GM23338 (cell line): Measurements from ENCODE around the gene NTRK3. TPM values are rescaled to one million over a fixed set of nuclear protein-coding genes. Genes with fewer than 3 reads are reported as not detected.

Source experiments
- ATAC-seq: fragments of 200-7000 bp; cut with Tn5 transposase; 3 replicates; pipeline ENCODE4 v1.9.1; 2020
- DNase-seq: peaks from one replicate; pipeline ENCODE4 v3.0.0-alpha.2; 2015; ENCODE audit warnings: low spot score
- H2AFZ ChIP-seq: fragments of 200-600 bp; sonication (generic); 2 replicates; pipeline ENCODE4 v1.8.0; 2016; ENCODE audit warnings: antibody characterized with exemption, mild to moderate bottlenecking, moderate library complexity
- H3F3A ChIP-seq: fragments of 200-600 bp; sonication (generic); replicated peaks from 2 replicates; pipeline ENCODE4 v1.8.0; 2017; ENCODE audit warnings: antibody characterized with exemption, mixed run types, low read depth
- H3K27ac ChIP-seq: fragments of 200-600 bp; sonication (generic); 2 replicates; pipeline ENCODE4 v1.6.1; 2016; ENCODE audit warnings: low read depth
- H3K27me3 ChIP-seq: fragments of 200-600 bp; sonication (generic); 2 replicates; pipeline ENCODE4 v1.8.0; 2016; ENCODE audit warnings: mild to moderate bottlenecking, mixed run types, moderate library complexity; ENCODE audit not compliant: insufficient read depth
- H3K36me3 ChIP-seq: fragments of 200-600 bp; sonication (generic); 2 replicates; pipeline ENCODE4 v1.8.0; 2016; ENCODE audit warnings: mild to moderate bottlenecking; ENCODE audit not compliant: insufficient read depth
- H3K4me1 ChIP-seq: fragments of 200-600 bp; sonication (generic); 2 replicates; pipeline ENCODE4 v1.8.0; 2016; ENCODE audit warnings: mild to moderate bottlenecking, moderate library complexity; ENCODE audit not compliant: insufficient read depth
- H3K4me2 ChIP-seq: fragments of 200-600 bp; sonication (generic); 2 replicates; pipeline ENCODE4 v1.7.1; 2017; ENCODE audit warnings: mixed run types
- H3K4me3 ChIP-seq: fragments of 200-600 bp; sonication (generic); 2 replicates; pipeline ENCODE4 v1.6.1; 2016; ENCODE audit warnings: mixed run types
- H3K79me2 ChIP-seq: fragments of 200-600 bp; sonication (generic); replicated peaks from 2 replicates; pipeline ENCODE4 v1.8.0; 2017; ENCODE audit warnings: mild to moderate bottlenecking; ENCODE audit not compliant: insufficient read depth
- H3K9me2 ChIP-seq: fragments of 200-600 bp; sonication (generic); 2 replicates; pipeline ENCODE4 v1.8.0; 2017; ENCODE audit not compliant: insufficient read depth
- H4K20me1 ChIP-seq: fragments of 200-600 bp; sonication (generic); replicated peaks from 2 replicates; pipeline ENCODE4 v1.8.0; 2017; ENCODE audit warnings: mild to moderate bottlenecking; ENCODE audit not compliant: insufficient read depth
- H3K27ac Mint-ChIP-seq: 2 replicates; pipeline ENCODE4 v1.8.0; 2020; ENCODE audit warnings: inconsistent platforms, mild to moderate bottlenecking, moderate library complexity, mixed read lengths
- H3K27me3 Mint-ChIP-seq: 3 replicates; pipeline ENCODE4 v1.8.0; 2022; ENCODE audit warnings: low read depth, mild to moderate bottlenecking, moderate library complexity, mixed read lengths, inconsistent platforms; ENCODE audit not compliant: insufficient read depth, poor library complexity
- H3K36me3 Mint-ChIP-seq: 3 replicates; pipeline ENCODE4 v1.8.0; 2021; ENCODE audit warnings: low read depth, mild to moderate bottlenecking, inconsistent platforms, moderate library complexity, mixed read lengths
- H3K4me1 Mint-ChIP-seq: 3 replicates; pipeline ENCODE4 v1.8.0; 2020; ENCODE audit warnings: mild to moderate bottlenecking, inconsistent platforms, mixed read lengths
- H3K4me3 Mint-ChIP-seq: 3 replicates; pipeline ENCODE4 v1.8.0; 2021; ENCODE audit warnings: moderate library complexity, mild to moderate bottlenecking, inconsistent platforms, mixed read lengths
- H3K9me3 Mint-ChIP-seq: 3 replicates; pipeline ENCODE4 v1.8.0; 2020; ENCODE audit warnings: moderate library complexity, mild to moderate bottlenecking, inconsistent platforms, mixed read lengths
- CREB1 ChIP-seq: fragments of 250-450 bp; sonication (Bioruptor Pico); IDR thresholded peaks from 2 replicates; pipeline ENCODE4 v1.5.0; 2020; ENCODE audit warnings: low read depth, mild to moderate bottlenecking, moderate library complexity
- CTCF ChIP-seq, 2 experiments: fragments of 200-600 bp in 1 of 2; sonication (generic) in 1 of 2; conservative IDR thresholded peaks; 2 replicates each; pipeline versions ENCODE4 v1.5.1 to v1.6.1; 2016 to 2017; ENCODE audit warnings: antibody characterized with exemption in 2 of 2, low read depth in 2 of 2, mild to moderate bottlenecking in 2 of 2, moderate library complexity in 1 of 2
- ETS1 ChIP-seq: IDR thresholded peaks from 2 replicates; pipeline ENCODE4 v1.6.1; 2016; ENCODE audit warnings: antibody characterized with exemption
- EZH2 ChIP-seq: fragments of 200-600 bp; sonication (generic); IDR thresholded peaks from one replicate; pipeline ENCODE4 v1.8.0; 2017; ENCODE audit warnings: antibody characterized with exemption, mild to moderate bottlenecking, low read depth; ENCODE audit not compliant: unreplicated experiment
- EZH2phosphoT487 ChIP-seq: fragments of 200-600 bp; sonication (generic); IDR thresholded peaks from one replicate; pipeline ENCODE4 v1.8.1; 2018; ENCODE audit warnings: antibody characterized with exemption; ENCODE audit not compliant: unreplicated experiment
- JUNB ChIP-seq: IDR thresholded peaks from one replicate; pipeline ENCODE4 v1.6.1; 2016; ENCODE audit warnings: antibody characterized with exemption; ENCODE audit not compliant: unreplicated experiment
- NANOG ChIP-seq: IDR thresholded peaks from 2 replicates; pipeline ENCODE4 v1.6.1; 2016; ENCODE audit warnings: antibody characterized with exemption, borderline replicate concordance
- POLR2AphosphoS5 ChIP-seq: IDR thresholded peaks from 2 replicates; pipeline ENCODE4 v1.6.1; 2016; ENCODE audit warnings: antibody characterized with exemption, low read depth
- REST ChIP-seq: IDR thresholded peaks from one replicate; pipeline ENCODE4 v1.6.1; 2018; ENCODE audit warnings: antibody characterized with exemption; ENCODE audit not compliant: unreplicated experiment
- STAT1 ChIP-seq: IDR thresholded peaks from one replicate; pipeline ENCODE4 v1.6.1; 2016; ENCODE audit warnings: antibody characterized with exemption; ENCODE audit not compliant: unreplicated experiment
- ZNF114 ChIP-seq: fragments of 250-450 bp; sonication (Bioruptor Pico); IDR thresholded peaks from 2 replicates; pipeline ENCODE4 v1.5.0; 2020; ENCODE audit warnings: mild to moderate bottlenecking, moderate library complexity
- ZNF331 ChIP-seq: fragments of 250-450 bp; sonication (Bioruptor Pico); IDR thresholded peaks from 2 replicates; pipeline ENCODE4 v1.5.0; 2020; ENCODE audit warnings: low read depth, mild to moderate bottlenecking, moderate library complexity
- ZNF462 ChIP-seq: fragments of 250-450 bp; sonication (Bioruptor Pico); IDR thresholded peaks from 2 replicates; pipeline ENCODE4 v1.5.0; 2020; ENCODE audit warnings: mild to moderate bottlenecking, moderate library complexity
- polyA plus RNA-seq: library from polyadenylated mRNA; unstranded; fragments of >200 nt; fragmentation: Nextera tagmentation; extraction: Ambion mirVana; gene quantifications from 2 replicates; pipeline ENCODE4 v1.2.1, GENCODE V29; 2016
- total RNA-seq: library from RNA; depleted of rRNA; stranded (reverse); fragments of >200 nt; shearing (Covaris generic); gene quantifications from 2 replicates; pipeline ENCODE4 v1.2.3, GENCODE V29; 2014

NTRK3 gene
- total and polyA plus RNA-seq, 2 experiments from 2014 or later, result 3.1 to 5.3 TPM

- Histone ChIP-seq H3K9me2 (peaks cover 37% of the 10 kb centered on the region), H3K4me2 (no peak overlapping the region), H3K4me3 (no peak overlapping the region), H4K20me1 (no peaks in the 10 kb centered on the region), H2AFZ (no peak overlapping the region), H3K4me1 (peaks cover 37% of the 10 kb centered on the region), H3F3A (no peaks in the 10 kb centered on the region), H3K27me3 (no peaks in the 10 kb centered on the region), H3K27ac (no peak overlapping the region), H3K79me2 (no peaks in the 10 kb centered on the region), H3K36me3 (no peaks in the 10 kb centered on the region)
- ATAC-seq (no peak), DNase-seq (no peak)
- Mint-ChIP-seq H3K36me3 (no peaks in the 10 kb centered on the region), H3K27me3 (peaks cover 11% of the 10 kb centered on the region), H3K4me1 (peaks cover 44% of the 10 kb centered on the region), H3K4me3 (no peak overlapping the region), H3K9me3 (no peaks in the 10 kb centered on the region), H3K27ac (no peak overlapping the region)
- TF ChIP-seq CTCF (conservative IDR thresholded peaks at IDR 0.05; ENCODE audit: low read depth in 2 of 2), result no peak
- no peak for TF ChIP-seq EZH2
- TF ChIP-seq STAT1, result no peak
- TF ChIP-seq JUNB, result no peak
- no peak for TF ChIP-seq EZH2phosphoT487
- TF ChIP-seq POLR2AphosphoS5, result no peak
- TF ChIP-seq CREB1 (CRISPR knock-in tag), result no peak
- TF ChIP-seq ETS1, result no peak
- TF ChIP-seq NANOG, result no peak
- no peak for TF ChIP-seq REST
- TF ChIP-seq ZNF114 (CRISPR knock-in tag), result no peak
- TF ChIP-seq ZNF462 (CRISPR knock-in tag), result no peak
- TF ChIP-seq ZNF331 (CRISPR knock-in tag), result no peak
Observed at GRCh38 chr15:88038261-88038660, 218.3 kb downstream of the NTRK3 start.
